ENCODE results near the gene NFYA.

The NFYA gene

DNA sequence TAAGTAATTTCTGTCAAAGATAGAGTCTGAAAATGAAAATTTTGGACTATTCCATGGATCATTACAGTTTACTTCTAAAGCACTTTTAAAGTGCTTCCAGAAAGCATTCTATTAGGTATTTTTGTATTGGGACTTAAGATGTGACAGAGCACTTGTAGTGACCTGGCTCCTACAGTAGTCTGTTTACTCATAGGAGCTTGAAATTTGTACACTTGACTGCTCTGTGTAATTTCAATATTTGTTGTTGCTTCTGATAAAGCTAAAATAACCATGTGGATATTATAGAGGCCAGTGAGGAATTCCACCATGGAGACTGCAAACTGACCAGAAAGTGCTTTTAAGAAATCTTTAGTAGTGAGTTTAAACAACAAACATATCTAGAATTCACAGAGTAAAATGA, 10.3 kb downstream of the NFYA start:
- Mint-ChIP-seq H3K36me3 (ENCODE audit: low read depth) (peaks cover 85% of the 10 kb centered on the region), H3K4me1 (no peaks in the 10 kb centered on the region), H3K4me3 (no peak overlapping the region), H3K9me3 (no peaks in the 10 kb centered on the region), H3K27ac (no peak overlapping the region), H3K27me3 (ENCODE audit: low read depth) (no peaks in the 10 kb centered on the region)
- TF ChIP-seq, protein P1, sequence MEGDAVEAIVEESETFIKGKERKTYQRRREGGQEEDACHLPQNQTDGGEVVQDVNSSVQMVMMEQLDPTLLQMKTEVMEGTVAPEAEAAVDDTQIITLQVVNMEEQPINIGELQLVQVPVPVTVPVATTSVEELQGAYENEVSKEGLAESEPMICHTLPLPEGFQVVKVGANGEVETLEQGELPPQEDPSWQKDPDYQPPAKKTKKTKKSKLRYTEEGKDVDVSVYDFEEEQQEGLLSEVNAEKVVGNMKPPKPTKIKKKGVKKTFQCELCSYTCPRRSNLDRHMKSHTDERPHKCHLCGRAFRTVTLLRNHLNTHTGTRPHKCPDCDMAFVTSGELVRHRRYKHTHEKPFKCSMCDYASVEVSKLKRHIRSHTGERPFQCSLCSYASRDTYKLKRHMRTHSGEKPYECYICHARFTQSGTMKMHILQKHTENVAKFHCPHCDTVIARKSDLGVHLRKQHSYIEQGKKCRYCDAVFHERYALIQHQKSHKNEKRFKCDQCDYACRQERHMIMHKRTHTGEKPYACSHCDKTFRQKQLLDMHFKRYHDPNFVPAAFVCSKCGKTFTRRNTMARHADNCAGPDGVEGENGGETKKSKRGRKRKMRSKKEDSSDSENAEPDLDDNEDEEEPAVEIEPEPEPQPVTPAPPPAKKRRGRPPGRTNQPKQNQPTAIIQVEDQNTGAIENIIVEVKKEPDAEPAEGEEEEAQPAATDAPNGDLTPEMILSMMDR (IDR thresholded peaks at IDR 0.05; ENCODE audit: unreplicated experiment in 3 of 3): no peak

DNA sequence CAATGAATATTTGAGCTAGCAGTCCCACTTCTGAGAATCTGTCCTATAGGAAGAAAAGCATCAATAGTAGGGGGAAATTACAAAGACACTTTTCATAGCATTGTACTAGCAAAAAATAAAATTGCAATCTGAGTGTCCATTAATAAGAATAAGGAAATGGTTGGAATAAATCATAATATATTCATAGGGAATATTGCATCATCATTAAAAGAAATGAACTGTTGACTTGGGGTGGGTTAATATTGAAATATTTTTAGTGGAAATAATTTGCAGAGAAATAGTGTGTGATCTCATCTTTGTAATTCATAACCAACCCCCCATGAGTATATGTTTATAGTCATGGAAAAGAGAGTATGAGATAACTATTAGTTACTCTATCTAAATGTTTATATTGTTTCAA, 12.4 kb downstream of the NFYA start:
- no peak overlapping the region for H3K4me3 Mint-ChIP-seq
- no peaks in the 10 kb centered on the region for H3K9me3 Mint-ChIP-seq
- no peaks in the 10 kb centered on the region for H3K27me3 Mint-ChIP-seq (ENCODE audit: low read depth)
- H3K27ac Mint-ChIP-seq: no peak overlapping the region
- peaks cover 81% of the 10 kb centered on the region for H3K36me3 Mint-ChIP-seq (ENCODE audit: low read depth)
- TF ChIP-seq, protein P1 (IDR thresholded peaks at IDR 0.05; ENCODE audit: unreplicated experiment in 3 of 3): no peak
- H3K4me1 Mint-ChIP-seq: no peaks in the 10 kb centered on the region

DNA sequence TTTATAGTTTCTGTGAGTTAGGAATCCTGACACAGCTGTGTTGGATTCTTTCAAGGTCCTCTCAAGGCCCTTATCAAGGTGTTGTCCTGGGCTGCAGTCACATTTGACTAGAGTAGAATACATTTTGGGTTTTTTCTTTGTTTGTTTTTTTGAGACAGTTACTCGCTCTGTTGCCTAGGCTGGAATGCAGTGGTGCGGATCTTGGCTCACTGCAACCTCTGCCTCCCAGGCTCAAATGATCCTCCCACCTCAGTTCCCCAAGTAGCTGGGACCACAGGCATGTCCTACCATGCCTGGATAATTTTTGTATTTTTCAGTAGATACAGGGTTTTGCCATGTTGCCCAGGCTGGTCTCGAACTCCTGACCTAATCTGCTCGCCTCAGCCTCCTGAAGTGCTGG, 15.7 kb downstream of the NFYA start:
- Mint-ChIP-seq H3K36me3 (ENCODE audit: low read depth) (peaks cover 79% of the 10 kb centered on the region), H3K4me3 (no peak overlapping the region), H3K27ac (peak overlapping the region in 1 of 3 experiments; percentile 19), H3K9me3 (no peaks in the 10 kb centered on the region), H3K4me1 (no peaks in the 10 kb centered on the region), H3K27me3 (ENCODE audit: low read depth) (no peaks in the 10 kb centered on the region)
- TF ChIP-seq, protein P1 (IDR thresholded peaks at IDR 0.05; ENCODE audit: unreplicated experiment in 3 of 3): no peak

DNA sequence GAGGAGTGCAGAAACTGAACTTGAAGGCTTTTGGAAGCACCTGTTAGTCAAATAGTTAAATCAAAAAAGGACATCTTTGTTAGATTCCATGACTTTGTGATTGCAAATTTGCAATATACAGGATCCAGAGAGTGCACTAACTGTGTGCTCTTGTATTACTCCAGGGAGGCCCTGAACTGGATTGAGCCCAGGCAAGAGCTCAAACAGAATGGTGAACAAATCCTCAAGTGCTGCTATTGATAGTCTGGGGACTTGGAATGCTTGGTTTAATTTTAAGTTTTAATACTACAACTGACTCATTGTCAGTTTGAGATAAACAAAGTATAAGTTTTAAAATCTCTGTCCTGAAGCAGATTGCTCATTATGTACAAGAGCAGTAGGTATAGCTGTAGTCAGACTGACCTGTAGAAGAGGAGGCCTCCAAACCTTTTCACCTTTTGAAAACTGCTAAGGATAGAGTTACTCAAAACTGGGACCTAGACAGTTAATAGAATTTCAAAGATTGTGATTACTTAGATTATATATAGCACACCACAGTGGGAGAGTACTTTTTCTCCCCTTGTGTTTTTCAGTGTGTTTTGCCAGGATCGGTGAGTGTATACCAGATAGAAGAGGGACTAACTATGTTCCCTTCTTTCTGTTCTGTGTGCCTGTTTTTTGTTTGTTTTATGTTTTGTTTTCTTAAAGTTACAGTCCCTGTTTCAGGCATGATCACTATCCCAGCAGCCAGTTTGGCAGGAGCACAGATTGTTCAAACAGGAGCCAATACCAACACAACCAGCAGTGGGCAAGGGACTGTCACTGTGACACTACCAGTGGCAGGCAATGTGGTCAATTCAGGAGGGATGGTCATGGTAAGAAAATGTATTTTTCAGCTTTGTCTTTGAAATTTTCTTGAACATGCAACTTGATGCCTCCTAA, 18.3 kb downstream of the NFYA start:
- H3K27ac Mint-ChIP-seq: no peak overlapping the region
- no peaks in the 10 kb centered on the region for H3K27me3 Mint-ChIP-seq (ENCODE audit: low read depth)
- no peaks in the 10 kb centered on the region for H3K9me3 Mint-ChIP-seq
- no peaks in the 10 kb centered on the region for H3K4me1 Mint-ChIP-seq
- no peak overlapping the region for H3K4me3 Mint-ChIP-seq
- TF ChIP-seq, protein P1 (IDR thresholded peaks at IDR 0.05; ENCODE audit: unreplicated experiment in 3 of 3): no peak
- peaks cover 76% of the 10 kb centered on the region for H3K36me3 Mint-ChIP-seq (ENCODE audit: low read depth)

DNA sequence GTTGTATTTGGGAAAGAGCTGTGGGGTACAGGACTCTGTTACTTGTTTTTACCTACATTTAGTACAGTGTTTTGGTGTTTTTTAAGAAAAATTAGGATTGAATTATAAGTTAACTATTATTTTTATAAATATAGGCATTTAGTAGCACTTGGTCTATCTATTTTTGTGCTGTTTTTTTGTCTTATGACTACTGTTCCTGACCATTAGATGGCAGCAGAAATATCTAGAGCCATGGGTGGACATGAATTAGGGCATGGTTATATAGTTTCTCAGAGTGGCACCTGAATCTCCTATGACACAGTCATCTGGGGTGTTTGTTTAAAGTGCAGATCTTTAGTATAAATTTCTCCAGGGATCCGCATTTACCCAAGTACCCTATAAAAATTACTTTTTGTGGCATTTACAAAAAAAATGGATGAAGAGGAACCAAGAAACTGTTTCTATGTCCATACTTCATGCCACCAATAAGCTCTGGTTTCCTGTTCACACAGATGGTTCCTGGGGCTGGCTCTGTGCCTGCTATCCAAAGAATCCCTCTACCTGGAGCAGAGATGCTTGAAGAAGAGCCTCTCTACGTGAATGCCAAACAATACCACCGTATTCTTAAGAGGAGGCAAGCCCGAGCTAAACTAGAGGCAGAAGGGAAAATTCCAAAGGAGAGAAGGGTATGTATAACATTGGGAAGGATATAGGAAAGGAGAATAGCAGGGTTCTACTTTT, 19.8 kb downstream of the NFYA start:
- H3K27me3 Mint-ChIP-seq (ENCODE audit: low read depth): no peaks in the 10 kb centered on the region
- H3K27ac Mint-ChIP-seq: no peak overlapping the region
- H3K9me3 Mint-ChIP-seq: no peaks in the 10 kb centered on the region
- peaks cover 77% of the 10 kb centered on the region for H3K36me3 Mint-ChIP-seq (ENCODE audit: low read depth)
- no peak overlapping the region for H3K4me3 Mint-ChIP-seq
- H3K4me1 Mint-ChIP-seq: no peaks in the 10 kb centered on the region
- TF ChIP-seq, protein P1 (IDR thresholded peaks at IDR 0.05; ENCODE audit: unreplicated experiment in 3 of 3): peak; percentile 42 to 54 (median 49)

Measured in nephron (organoid).